NCI-H345 treated with DMSO at 0.1 percent for 48 hours (cell line): ENCODE measurements around the gene AGBL1.

Experiments used
- DNase-seq: peaks from one replicate; lab custom pipeline; 2025; ENCODE audit not compliant: unreplicated experiment; lab: John Stamatoyannopoulos, UW

Gene AGBL1

GRCh38 chr15:86572368-86572841 lies 492.7 kb downstream of the AGBL1 start:
- DNase-seq: no peak

- no peak for DNase-seq
Observed at GRCh38 chr15:86573476-86573875, 493.8 kb downstream of the AGBL1 start.

- DNase-seq: no peak
Observed at GRCh38 chr15:86588413-86588812, 508.7 kb downstream of the AGBL1 start.

GRCh38 chr15:86590461-86590860 lies 510.8 kb downstream of the AGBL1 start:
- no peak for DNase-seq

- DNase-seq: no peak
Observed at GRCh38 chr15:86591158-86591557, 511.5 kb downstream of the AGBL1 start.

GRCh38 chr15:86591994-86592735 lies 512.5 kb downstream of the AGBL1 start:
- no peak for DNase-seq

- no peak for DNase-seq
Observed at GRCh38 chr15:86595741-86596140, 516.1 kb downstream of the AGBL1 start.

GRCh38 chr15:86603466-86603865 lies 523.8 kb downstream of the AGBL1 start:
- no peak for DNase-seq

GRCh38 chr15:86608461-86609205 lies 529.0 kb downstream of the AGBL1 start:
- peak; percentile 12 for DNase-seq

GRCh38 chr15:86609275-86609674 lies 529.6 kb downstream of the AGBL1 start:
- DNase-seq: no peak

GRCh38 chr15:86610038-86610437 lies 530.4 kb downstream of the AGBL1 start:
- DNase-seq: no peak

- DNase-seq: no peak
Observed at GRCh38 chr15:86611417-86612040, 531.9 kb downstream of the AGBL1 start.

- DNase-seq: no peak
Observed at GRCh38 chr15:86615411-86615810, 535.7 kb downstream of the AGBL1 start.

- DNase-seq: no peak
Observed at GRCh38 chr15:86615816-86616215, 536.1 kb downstream of the AGBL1 start.

- DNase-seq: no peak
Observed at GRCh38 chr15:86616771-86617170, 537.1 kb downstream of the AGBL1 start.

- no peak for DNase-seq
Observed at GRCh38 chr15:86620157-86620556, 540.5 kb downstream of the AGBL1 start.

GRCh38 chr15:86620641-86621349 lies 541.1 kb downstream of the AGBL1 start:
- DNase-seq: no peak

- DNase-seq: no peak
Observed at GRCh38 chr15:86623236-86623635, 543.6 kb downstream of the AGBL1 start.

- DNase-seq: no peak
Observed at GRCh38 chr15:86624261-86625036, 544.8 kb downstream of the AGBL1 start.
